ENCODE data around the gene CCDC127.

Gene CCDC127

DNA sequence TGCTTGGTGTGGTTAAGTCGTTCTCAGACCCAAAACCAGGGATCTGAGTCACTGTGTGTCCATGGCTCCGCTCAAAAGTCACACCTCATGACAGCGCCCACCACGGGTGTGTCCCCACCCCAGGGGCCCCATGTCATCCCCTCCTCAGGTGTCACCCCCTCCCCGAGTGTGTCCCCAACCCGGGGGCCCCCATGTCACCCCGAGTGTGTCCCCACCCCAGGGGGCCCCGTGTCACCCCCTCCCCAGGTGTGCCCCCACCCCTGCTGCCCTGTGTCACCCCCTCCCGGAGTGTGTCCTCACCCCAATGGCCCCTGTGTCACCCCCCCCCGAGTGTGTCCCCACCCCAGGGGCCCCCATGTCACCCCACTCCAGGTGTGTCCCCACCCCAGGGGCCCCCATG lies 21.6 kb downstream of the CCDC127 start:
- no peak for DNase-seq (ENCODE audit: extremely low read depth, low read depth)
- TF ChIP-seq, protein P1, sequence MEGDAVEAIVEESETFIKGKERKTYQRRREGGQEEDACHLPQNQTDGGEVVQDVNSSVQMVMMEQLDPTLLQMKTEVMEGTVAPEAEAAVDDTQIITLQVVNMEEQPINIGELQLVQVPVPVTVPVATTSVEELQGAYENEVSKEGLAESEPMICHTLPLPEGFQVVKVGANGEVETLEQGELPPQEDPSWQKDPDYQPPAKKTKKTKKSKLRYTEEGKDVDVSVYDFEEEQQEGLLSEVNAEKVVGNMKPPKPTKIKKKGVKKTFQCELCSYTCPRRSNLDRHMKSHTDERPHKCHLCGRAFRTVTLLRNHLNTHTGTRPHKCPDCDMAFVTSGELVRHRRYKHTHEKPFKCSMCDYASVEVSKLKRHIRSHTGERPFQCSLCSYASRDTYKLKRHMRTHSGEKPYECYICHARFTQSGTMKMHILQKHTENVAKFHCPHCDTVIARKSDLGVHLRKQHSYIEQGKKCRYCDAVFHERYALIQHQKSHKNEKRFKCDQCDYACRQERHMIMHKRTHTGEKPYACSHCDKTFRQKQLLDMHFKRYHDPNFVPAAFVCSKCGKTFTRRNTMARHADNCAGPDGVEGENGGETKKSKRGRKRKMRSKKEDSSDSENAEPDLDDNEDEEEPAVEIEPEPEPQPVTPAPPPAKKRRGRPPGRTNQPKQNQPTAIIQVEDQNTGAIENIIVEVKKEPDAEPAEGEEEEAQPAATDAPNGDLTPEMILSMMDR (IDR thresholded peaks at IDR 0.05; ENCODE audit: low read depth, low read length, missing control alignments) = no peak
- no peak overlapping the region for H3K4me3 ChIP-seq (replicated peaks; ENCODE audit: low read depth, low read length)

DNA sequence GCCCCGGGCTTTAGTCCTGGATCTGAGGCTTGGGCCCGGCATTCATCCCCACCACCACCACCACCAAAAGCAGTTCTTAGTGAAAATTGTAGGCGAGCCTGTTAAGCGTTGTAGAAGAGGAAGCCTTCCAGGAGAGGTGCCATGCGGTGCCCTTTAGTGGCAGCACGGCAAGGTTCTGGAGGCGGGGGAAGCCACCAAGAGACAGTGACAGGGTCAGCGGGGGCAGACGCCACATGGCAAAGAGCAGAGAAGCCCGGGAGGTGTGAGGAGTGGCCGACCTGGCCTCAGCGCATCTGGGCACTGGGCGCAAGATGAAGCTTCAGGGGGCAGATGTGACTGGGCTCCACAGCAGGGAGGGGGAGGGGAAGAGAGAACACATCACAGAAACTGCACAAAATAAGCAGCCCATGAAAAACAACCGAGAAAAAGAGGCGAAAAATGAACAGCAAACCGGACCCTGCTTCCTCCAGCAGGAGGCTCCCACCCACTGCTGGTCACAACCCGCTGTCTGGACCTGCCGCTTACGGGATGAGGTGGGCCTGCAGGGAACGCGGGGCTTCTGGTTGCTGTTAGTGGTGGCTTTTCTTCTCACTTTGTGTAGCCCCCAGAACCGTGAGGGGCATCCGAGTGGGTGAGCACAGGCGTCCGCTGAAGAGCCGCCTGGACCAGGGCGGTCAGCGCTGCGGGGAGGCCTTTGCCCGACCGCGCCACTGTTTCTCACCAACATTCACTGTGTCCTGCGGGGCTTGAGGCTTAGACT lies 22.4 kb downstream of the CCDC127 start:
- no peak overlapping the region for H3K4me3 ChIP-seq (replicated peaks; ENCODE audit: low read depth, low read length)
- no peak for DNase-seq (ENCODE audit: extremely low read depth, low read depth)
- TF ChIP-seq, protein P1 (IDR thresholded peaks at IDR 0.05; ENCODE audit: low read depth, low read length, missing control alignments) = no peak

DNA sequence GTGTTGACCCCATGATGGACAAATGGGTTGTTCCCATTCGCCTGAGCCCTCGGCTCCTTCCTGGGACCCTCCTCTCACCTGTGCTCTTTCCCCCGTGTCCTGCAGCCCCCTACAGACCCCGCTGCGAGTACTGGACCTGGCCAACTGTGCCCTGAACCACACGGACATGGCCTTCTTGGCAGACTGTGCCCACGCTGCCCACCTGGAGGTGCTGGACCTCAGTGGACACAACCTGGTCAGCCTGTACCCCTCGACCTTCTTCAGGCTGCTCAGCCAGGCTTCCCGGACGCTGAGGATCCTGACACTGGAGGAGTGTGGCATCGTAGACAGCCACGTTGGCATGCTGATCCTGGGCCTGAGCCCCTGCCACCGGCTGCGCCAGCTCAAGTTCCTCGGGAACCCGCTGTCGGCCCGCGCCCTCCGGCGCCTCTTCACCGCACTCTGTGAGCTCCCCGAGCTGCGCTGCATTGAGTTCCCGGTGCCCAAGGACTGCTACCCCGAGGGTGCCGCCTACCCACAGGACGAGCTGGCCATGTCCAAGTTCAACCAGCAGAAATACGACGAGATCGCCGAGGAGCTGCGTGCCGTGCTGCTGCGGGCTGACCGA lies 23.2 kb downstream of the CCDC127 start:
- no peak overlapping the region for H3K4me3 ChIP-seq (replicated peaks; ENCODE audit: low read depth, low read length)
- TF ChIP-seq, protein P1 (IDR thresholded peaks at IDR 0.05; ENCODE audit: low read depth, low read length, missing control alignments) = no peak
- no peak for DNase-seq (ENCODE audit: extremely low read depth, low read depth)

DNA sequence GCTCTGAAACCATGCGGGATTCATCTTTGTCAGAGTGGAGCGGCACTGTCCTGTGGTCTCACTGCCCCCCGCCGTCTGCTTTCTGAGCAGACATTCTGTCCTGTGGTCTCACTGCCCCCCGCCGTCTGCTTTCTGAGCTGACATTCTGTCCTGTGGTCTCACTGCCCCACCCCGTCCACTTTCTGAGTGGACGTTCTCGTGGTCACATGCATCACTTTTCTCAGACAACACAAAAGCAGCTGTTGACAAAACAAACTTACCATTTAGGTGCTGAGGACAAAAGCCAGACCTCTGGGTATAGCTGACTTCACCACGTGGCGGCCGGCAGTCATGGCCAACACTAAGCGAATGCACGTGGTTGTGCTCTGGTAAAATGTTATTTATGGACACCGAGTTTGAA lies 23.9 kb downstream of the CCDC127 start:
- no peak for DNase-seq (ENCODE audit: extremely low read depth, low read depth)
- H3K4me3 ChIP-seq (replicated peaks; ENCODE audit: low read depth, low read length) = no peak overlapping the region
- TF ChIP-seq, protein P1 (IDR thresholded peaks at IDR 0.05; ENCODE audit: low read depth, low read length, missing control alignments) = no peak

DNA sequence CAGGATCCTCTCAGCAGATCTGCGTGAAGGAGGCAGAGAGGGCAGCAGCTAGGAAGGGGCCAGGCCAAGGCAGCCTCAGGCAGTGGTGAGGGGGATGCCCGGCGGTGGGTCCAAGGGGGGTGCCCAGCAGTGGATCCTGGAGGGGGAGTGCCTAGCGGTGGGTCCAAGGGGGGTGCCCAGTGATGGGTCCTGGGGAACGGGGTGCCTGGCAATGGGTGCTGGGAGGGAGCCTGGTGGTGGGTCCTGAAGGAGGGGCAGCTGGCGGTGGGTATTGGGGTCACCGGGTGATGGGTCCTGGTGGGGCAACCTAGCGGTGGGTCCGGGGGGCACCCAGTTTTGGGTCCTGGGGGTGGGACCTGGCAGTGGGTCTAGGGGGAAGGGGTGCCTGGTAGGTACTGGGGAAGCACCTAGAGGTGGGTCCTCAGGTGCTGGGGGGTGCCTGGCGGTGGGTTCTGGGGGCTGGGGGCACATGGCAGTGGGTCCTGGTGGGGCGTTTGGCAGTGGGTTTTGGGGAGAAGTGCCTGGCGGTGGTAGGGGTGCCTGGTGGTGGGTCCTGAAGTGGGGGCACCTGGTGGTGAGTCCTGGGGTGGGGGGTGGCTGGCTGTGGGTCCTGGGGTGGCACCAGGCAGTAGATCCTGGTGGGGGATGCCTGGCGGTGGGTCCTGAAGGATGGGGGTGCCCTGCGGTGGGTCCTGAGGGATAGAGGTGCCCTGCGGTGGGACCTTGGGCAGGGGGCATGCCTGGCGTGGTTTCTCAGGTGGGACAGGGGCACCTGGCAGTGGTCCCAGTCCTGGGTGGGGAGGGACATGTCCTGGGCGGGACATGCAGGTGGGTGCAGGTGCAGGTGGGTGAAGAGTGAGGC lies 24.8 kb downstream of the CCDC127 start:
- TF ChIP-seq, protein P1 (IDR thresholded peaks at IDR 0.05; ENCODE audit: low read depth, low read length, missing control alignments) = no peak
- H3K4me3 ChIP-seq (replicated peaks; ENCODE audit: low read depth, low read length) = no peak overlapping the region
- DNase-seq (ENCODE audit: extremely low read depth, low read depth) = no peak

DNA sequence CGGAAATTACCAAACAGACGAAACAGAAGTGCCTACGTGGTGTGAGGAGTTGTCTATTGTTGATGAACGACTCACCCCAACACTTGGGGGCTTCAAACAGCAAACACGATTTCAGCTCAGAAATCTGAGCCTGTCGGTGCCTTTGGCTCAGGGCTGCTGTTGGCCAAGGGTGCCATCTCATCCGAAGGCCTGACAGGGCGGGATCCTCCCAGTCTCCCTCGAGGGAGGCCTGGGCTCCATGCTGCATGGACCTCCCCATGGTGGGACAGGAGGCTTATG lies 25.3 kb downstream of the CCDC127 start:
- no peak for DNase-seq (ENCODE audit: extremely low read depth, low read depth)
- TF ChIP-seq, protein P1 (IDR thresholded peaks at IDR 0.05; ENCODE audit: low read depth, low read length, missing control alignments) = no peak
- no peak overlapping the region for H3K4me3 ChIP-seq (replicated peaks; ENCODE audit: low read depth, low read length)
